Measurements from ENCODE around the gene MAPT.

GRCh38 chr17:45983614-45984310, 89.4 kb downstream of the MAPT start:
- no peak for TF ChIP-seq CTCF (IDR thresholded peaks at IDR 0.05)
- no peak for TF ChIP-seq EZH2phosphoT487 (IDR thresholded peaks at IDR 0.05)
